ENCODE measurements around the gene DCBLD1. TPM values are rescaled to one million over a fixed set of nuclear protein-coding genes. Genes with fewer than 3 reads are reported as not detected.

The DCBLD1 gene
- total and polyA plus RNA-seq, 11 donors, result 2.9 to 11.4 (median 4.0) TPM

DNA sequence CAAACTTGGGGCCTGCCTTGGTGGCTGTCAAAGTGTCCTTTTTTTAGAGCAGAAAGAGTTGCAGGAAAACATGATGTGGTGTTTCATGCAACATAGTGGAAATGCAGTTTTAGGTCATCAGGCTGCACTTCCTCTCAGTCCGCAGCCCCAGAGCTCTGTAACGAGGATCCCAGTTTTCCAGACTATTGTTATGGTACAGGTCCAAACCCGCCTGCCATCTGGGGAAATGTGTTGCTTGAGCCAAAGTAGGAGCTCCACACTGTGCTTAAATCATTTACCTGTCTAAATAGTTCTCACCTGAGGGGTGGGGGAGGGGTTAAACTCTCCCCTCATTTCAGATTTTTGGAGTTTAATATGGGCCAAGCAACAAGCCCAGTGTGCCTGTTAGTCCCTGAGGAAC is 60.0 kb downstream of the DCBLD1 start:
- Histone ChIP-seq H3K9me3 (no peaks in the 10 kb centered on the region), H3K4me3 (no peak overlapping the region), H3K36me3 (peaks cover 0 to 84% (median 48%) of the 10 kb centered on the region in 9 donors), H3K4me1 (peaks cover 0 to under 1% (median 0%) of the 10 kb centered on the region in 12 donors), H3K27ac (no peak overlapping the region), H3K27me3 (no peaks in the 10 kb centered on the region)
- intact Hi-C loops (cut with DNase I), result no loop called here
- DNase-seq, result no peak
- TF ChIP-seq, protein P1, sequence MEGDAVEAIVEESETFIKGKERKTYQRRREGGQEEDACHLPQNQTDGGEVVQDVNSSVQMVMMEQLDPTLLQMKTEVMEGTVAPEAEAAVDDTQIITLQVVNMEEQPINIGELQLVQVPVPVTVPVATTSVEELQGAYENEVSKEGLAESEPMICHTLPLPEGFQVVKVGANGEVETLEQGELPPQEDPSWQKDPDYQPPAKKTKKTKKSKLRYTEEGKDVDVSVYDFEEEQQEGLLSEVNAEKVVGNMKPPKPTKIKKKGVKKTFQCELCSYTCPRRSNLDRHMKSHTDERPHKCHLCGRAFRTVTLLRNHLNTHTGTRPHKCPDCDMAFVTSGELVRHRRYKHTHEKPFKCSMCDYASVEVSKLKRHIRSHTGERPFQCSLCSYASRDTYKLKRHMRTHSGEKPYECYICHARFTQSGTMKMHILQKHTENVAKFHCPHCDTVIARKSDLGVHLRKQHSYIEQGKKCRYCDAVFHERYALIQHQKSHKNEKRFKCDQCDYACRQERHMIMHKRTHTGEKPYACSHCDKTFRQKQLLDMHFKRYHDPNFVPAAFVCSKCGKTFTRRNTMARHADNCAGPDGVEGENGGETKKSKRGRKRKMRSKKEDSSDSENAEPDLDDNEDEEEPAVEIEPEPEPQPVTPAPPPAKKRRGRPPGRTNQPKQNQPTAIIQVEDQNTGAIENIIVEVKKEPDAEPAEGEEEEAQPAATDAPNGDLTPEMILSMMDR (IDR thresholded peaks at IDR 0.05), result no peak
- no peak for TF ChIP-seq POLR2A (IDR thresholded peaks at IDR 0.05)
- ATAC-seq, result no peak
- 60 to 69% (median 65%) methylated on average over 3 of the region's 3 CpGs for WGBS, 4 donors

DNA sequence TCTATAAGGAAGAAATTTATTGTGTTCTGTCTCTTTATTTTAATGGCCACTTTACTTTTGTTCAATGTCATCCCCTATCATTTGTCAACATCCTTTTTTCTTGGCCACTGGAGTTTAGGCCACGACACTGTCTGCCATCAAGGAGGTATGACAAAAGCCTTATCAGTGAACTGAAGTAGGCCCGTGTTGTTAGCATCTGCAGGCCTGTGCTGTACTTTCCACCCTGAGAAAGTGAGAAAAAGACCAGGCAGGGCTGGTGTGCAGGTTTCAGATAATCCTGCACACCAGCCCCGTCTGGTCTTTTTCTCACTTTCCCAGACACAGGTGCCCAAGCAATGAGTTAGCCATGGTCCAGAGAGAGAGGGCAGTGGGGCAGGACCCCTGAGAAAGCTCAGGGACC is 62.2 kb downstream of the DCBLD1 start:
- Histone ChIP-seq H3K27ac (no peak overlapping the region), H3K36me3 (peaks cover 0 to 66% (median 39%) of the 10 kb centered on the region in 9 donors), H3K9me3 (no peaks in the 10 kb centered on the region), H3K4me3 (no peak overlapping the region), H3K27me3 (no peaks in the 10 kb centered on the region), H3K4me1 (peaks cover 0 to 15% (median 6%) of the 10 kb centered on the region in 12 donors)
- ATAC-seq (no peak), DNase-seq (no peak)
- 52 to 55% (median 53%) methylated on average over 3 of the region's 3 CpGs for WGBS, 4 donors
- intact Hi-C loops (cut with DNase I), result loop anchor here in 3 of 10 donors (5.0 kb wide), 1 partner anchor 62 kb away; the partner anchor contains the start of gene DCBLD1 (in 3 of the 3)
- TF ChIP-seq POLR2A (IDR thresholded peaks at IDR 0.05), result no peak
- TF ChIP-seq, protein P1 (IDR thresholded peaks at IDR 0.05), result no peak

DNA sequence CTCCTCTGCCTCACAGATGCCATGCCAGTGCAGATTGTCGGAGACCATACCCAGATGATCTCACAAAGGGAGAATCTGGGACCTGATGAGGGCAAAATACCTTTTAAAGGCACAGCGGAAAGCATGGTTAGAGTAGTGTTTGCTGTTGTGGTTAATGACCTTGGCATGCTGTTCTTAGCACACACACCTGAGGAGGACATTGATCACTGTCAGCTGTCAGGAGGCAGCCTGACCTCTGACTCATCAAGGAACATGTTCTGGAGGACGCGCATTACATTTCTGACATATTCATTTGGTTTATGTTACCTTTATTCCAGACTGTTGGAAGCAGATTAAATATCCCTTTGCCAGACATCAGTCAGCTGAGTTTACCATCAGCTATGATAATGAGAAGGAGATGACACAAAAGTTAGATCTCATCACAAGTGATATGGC is 62.7 kb downstream of the DCBLD1 start:
- Histone ChIP-seq H3K4me1 (peaks cover 0 to 15% (median 6%) of the 10 kb centered on the region in 12 donors), H3K36me3 (peaks cover 0 to 62% (median 39%) of the 10 kb centered on the region in 9 donors), H3K27ac (no peak overlapping the region), H3K9me3 (no peaks in the 10 kb centered on the region), H3K4me3 (no peak overlapping the region), H3K27me3 (no peaks in the 10 kb centered on the region)
- 84 to 91% (median 88%) methylated on average over 4 of the region's 4 CpGs for WGBS, 4 donors
- TF ChIP-seq POLR2A (IDR thresholded peaks at IDR 0.05), result no peak
- TF ChIP-seq, protein P1 (IDR thresholded peaks at IDR 0.05), result no peak
- DNase-seq (no peak), ATAC-seq (no peak)
- intact Hi-C loops (cut with DNase I), result loop anchor here in 3 of 10 donors (5.0 kb wide), 1 partner anchor 63 kb away; the partner anchor contains the start of gene DCBLD1 (in 3 of the 3)

- no peak overlapping the region for H3K27ac ChIP-seq
- intact Hi-C loops (cut with DNase I), result loop anchor here in 3 of 10 donors (5.0 kb wide), 1 partner anchor 64 kb away; the partner anchor contains the start of gene DCBLD1 (in 3 of the 3)
- TF ChIP-seq, protein P1 (IDR thresholded peaks at IDR 0.05), result no peak
- no peak for TF ChIP-seq POLR2A (IDR thresholded peaks at IDR 0.05)
- H3K4me3 ChIP-seq, result no peak overlapping the region
- no peaks in the 10 kb centered on the region for H3K9me3 ChIP-seq
- DNase-seq, result no peak
- 86 to 89% (median 88%) methylated on average over 5 of the region's 5 CpGs for WGBS, 4 donors
- peaks cover 0 to 22% (median 6%) of the 10 kb centered on the region in 12 donors for H3K4me1 ChIP-seq
- H3K27me3 ChIP-seq, result no peaks in the 10 kb centered on the region
- no peak for ATAC-seq
- peaks cover 0 to 47% (median 27%) of the 10 kb centered on the region in 9 donors for H3K36me3 ChIP-seq
Observed at GRCh38 chr6:117546674-117547073, 64.2 kb downstream of the DCBLD1 start.

Data from heart left ventricle (tissue), 16 donors.